Activated naive CD4-positive, alpha-beta T cell treated with anti-CD3 and anti-CD28 coated beads, Interleukin-2, amount 50 U/mL, for 24 hours (primary cell): ENCODE measurements around the gene SPTBN5.

Source experiments
- H3K27ac Mint-ChIP-seq: one replicate; pipeline ENCODE4 v1.8.0; 2021; ENCODE audit warnings: mild to moderate bottlenecking, mixed read lengths
- H3K27me3 Mint-ChIP-seq: one replicate; pipeline ENCODE4 v1.8.0; 2021; ENCODE audit warnings: mixed read lengths
- H3K36me3 Mint-ChIP-seq: one replicate; pipeline ENCODE4 v1.8.0; 2021; ENCODE audit warnings: mixed read lengths
- H3K4me1 Mint-ChIP-seq: one replicate; pipeline ENCODE4 v1.8.0; 2021; ENCODE audit warnings: mixed read lengths
- H3K4me3 Mint-ChIP-seq: one replicate; pipeline ENCODE4 v1.8.0; 2021; ENCODE audit warnings: mild to moderate bottlenecking, mixed read lengths
- H3K9me3 Mint-ChIP-seq: one replicate; pipeline ENCODE4 v1.8.0; 2021; ENCODE audit warnings: mixed read lengths

Gene SPTBN5

DNA sequence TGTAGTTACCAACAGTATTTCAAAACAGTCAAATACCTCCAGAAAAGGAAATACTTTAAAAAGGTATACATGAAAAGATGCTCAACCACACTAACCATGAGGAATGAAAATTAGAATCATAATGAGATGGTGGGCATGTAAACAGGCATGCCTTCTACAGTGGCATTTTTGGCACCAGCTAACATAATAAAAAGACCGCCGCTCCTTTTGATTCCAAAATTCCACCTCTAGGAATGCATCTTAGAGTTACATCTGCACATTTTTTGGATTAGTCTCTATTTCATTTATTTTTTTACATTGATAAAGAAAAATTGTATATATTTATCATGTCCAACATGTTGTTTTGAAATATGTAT lies 37.0 kb upstream of the SPTBN5 start:
- H3K9me3 Mint-ChIP-seq: no peaks in the 10 kb centered on the region
- H3K27ac Mint-ChIP-seq: no peak overlapping the region
- H3K4me3 Mint-ChIP-seq: no peak overlapping the region
- H3K27me3 Mint-ChIP-seq: no peaks in the 10 kb centered on the region
- H3K4me1 Mint-ChIP-seq: peaks cover 57% of the 10 kb centered on the region
- H3K36me3 Mint-ChIP-seq: peaks cover 3% of the 10 kb centered on the region

DNA sequence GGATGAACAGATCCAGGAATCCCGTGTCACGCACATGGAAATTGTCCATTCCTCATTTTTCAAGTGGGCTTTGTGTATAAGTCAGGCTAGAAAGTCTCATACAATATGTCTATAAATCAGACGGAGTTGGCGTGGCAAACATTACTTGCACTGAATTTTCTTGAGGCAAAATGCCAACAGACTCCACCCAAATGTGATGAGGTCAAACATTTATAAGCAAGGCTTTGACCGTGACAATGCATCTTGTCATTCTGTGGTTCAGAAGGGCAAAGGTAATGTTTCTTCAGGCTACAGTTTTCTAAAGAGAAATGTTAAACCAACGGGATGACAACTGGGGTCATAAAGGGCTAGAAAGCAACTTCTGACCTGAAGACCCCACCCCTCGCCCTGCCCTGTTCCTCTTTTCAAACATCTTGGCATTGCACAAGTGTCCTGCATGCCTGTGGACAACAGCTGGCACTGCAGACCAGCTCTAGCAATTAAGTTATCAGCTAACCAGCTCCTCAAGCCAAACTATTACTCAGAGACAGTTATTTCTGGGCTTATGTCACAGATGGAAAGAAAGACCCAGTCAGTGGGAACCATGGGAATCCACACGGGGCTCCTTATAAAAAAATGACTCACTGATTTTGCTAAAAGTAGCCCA lies 36.5 kb upstream of the SPTBN5 start:
- peaks cover 57% of the 10 kb centered on the region for H3K4me1 Mint-ChIP-seq
- peaks cover 3% of the 10 kb centered on the region for H3K36me3 Mint-ChIP-seq
- H3K9me3 Mint-ChIP-seq: no peaks in the 10 kb centered on the region
- no peak overlapping the region for H3K27ac Mint-ChIP-seq
- no peak overlapping the region for H3K4me3 Mint-ChIP-seq
- no peaks in the 10 kb centered on the region for H3K27me3 Mint-ChIP-seq

DNA sequence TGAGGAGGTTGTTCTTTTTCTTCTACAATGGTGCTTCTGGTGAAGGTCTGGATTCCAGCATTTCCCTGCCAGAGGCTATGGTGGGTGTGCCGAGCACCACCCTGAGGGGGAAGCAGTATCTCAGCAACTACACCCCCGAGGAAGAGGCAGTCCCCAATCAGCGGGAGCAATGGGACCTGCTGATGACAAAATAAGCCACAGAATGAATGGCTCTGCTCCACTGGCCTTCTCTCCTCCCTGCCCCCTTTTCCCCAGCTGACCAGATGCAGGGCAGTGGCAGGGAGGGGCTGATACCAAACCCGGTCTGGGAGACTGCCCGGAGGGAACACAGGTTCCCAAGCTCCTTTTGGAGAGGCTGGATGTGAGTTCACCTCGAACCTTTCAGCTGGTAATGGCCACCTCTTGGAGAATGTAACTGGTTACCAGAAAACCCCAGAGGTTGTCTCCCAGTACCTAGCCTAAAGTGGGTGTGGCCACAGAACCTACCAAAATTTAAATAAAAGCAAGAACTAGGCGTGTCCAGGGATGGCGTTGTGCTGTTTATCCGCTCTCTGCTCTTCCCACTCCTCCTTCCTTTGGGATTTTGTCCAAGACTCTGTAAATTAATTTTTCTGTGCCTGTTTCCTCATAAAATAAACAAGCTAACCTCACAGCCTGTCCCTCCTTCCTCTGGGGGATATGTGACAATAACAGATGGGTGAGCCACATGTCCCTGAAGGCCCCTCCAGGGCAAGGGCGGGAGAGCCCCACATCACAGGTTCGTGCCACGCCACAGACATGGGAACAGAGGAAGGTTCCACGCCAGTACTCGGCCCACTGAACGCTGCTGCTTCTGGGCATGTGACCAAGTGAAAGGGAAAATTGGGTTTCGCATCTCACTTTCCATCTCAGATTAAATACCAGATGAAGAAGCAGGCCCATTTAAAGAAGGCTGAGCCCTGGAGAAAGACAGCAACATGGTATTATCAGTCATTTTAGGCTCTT lies 35.1 kb upstream of the SPTBN5 start:
- Mint-ChIP-seq H3K4me3 (no peak overlapping the region), H3K36me3 (peaks cover 3% of the 10 kb centered on the region), H3K9me3 (no peaks in the 10 kb centered on the region), H3K4me1 (peaks cover 45% of the 10 kb centered on the region), H3K27ac (no peak overlapping the region), H3K27me3 (no peaks in the 10 kb centered on the region)

DNA sequence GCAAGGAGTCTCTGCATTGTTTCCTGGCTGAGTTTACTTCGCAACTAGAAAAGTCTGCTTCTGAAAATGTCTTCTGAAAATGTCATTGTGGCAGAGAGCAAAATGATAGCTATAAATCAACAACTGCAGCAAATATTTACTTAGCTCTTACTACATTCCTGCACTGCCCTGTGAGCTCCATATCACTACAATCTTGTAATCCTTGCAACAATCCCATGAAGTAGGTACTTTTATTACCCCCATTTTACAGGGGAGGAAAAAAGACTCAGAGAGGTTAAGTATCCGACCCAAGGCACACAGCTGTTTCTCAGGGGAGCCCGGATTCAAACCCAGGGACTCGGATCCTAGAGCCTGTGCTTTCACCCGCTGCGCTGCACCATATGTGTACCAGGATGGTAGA lies 34.2 kb upstream of the SPTBN5 start:
- H3K27ac Mint-ChIP-seq: no peak overlapping the region
- peaks cover 3% of the 10 kb centered on the region for H3K36me3 Mint-ChIP-seq
- peaks cover 36% of the 10 kb centered on the region for H3K4me1 Mint-ChIP-seq
- H3K4me3 Mint-ChIP-seq: no peak overlapping the region
- H3K27me3 Mint-ChIP-seq: no peaks in the 10 kb centered on the region
- no peaks in the 10 kb centered on the region for H3K9me3 Mint-ChIP-seq

DNA sequence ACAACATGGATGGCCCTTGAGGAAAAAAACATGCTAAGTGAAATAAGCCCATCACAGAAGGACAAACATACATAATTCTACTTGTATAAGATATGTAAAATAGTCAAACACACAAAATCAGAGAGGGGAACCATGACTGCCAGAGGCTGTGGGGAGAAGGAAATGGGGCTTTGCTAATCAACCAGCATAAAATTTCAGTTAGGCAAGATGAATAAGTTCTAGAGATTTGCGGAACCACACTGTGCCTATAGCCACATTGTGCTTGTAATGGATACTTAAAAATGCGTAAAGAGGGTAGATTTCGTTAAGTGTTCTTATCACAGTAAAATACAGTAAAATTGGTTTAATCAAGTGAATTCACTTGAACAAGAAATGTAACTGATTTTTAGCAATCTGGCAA lies 33.7 kb upstream of the SPTBN5 start:
- Mint-ChIP-seq H3K27me3 (no peaks in the 10 kb centered on the region), H3K9me3 (no peaks in the 10 kb centered on the region), H3K4me1 (peaks cover 34% of the 10 kb centered on the region), H3K4me3 (no peak overlapping the region), H3K36me3 (peaks cover 1% of the 10 kb centered on the region), H3K27ac (peak overlapping the region; percentile 0)

DNA sequence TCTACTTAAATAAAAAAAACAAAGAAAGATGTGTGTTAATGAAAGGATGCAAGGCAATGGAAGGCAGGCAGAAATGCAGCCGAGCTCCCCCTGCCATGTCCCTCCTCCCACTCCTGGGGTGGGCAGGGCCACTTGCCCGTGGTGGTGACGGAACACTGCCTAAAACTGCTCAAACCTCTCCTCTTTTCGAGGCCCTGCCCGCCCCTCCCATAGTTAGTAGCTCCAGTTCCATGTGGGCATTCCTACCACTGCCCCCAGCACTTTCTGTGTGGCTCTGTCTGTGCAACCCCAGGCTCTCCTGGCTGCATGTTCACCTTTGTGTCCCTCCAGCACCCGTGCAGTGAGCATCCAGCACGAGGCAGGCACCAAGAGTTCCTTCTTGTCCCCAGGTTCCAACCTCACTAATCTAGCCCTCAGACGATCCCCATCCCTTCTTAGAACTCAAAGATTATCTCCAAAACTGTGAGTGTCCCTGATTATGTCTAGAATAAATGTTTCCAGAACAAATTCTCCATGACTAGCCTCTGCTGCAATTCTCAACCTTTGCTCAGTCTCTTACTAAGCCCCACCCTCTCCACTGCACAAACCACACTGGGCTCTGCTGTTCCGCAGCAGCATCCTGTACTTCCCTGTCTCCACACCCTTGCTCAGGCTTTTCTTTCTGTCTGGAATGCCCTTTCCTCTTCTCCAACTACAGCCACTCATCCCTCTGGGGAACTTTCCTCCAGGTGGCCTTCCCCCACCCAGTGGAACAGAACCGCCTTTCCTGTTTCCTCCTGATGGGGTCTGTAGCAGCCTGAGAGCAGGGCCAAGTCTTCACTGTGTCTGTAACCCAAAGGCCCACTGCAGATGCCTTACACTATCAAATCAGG lies 32.6 kb upstream of the SPTBN5 start:
- peak overlapping the region; percentile 85 for H3K27ac Mint-ChIP-seq
- peak overlapping the region; percentile 62 for H3K4me3 Mint-ChIP-seq
- no peaks in the 10 kb centered on the region for H3K27me3 Mint-ChIP-seq
- H3K9me3 Mint-ChIP-seq: no peaks in the 10 kb centered on the region
- peaks cover 34% of the 10 kb centered on the region for H3K4me1 Mint-ChIP-seq
- peaks cover 1% of the 10 kb centered on the region for H3K36me3 Mint-ChIP-seq

DNA sequence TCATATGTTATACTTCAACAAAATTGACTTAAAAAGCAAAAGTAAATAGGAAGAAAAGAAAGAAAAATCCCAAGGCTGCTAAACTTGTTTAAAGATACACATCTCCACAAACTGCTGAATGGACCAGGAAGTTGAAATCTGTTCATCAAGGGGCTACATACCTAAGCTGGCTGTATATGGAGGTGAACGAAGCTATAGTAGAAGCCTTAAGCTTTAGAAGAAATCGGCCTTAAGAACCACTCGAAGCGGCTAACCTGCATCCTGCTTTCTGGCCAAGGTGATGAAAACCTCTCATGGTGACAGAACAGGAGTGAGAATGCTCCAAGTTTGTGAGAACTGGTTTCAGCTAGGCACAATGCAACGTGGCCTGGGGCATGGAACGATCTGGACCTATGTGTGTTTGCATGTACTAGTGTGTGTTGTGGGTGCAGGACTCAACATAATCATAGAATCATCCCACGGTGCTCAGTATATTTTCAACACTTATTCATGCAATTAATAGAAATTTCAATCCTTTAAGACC lies 31.3 kb upstream of the SPTBN5 start:
- H3K4me1 Mint-ChIP-seq: peaks cover 34% of the 10 kb centered on the region
- H3K4me3 Mint-ChIP-seq: no peak overlapping the region
- H3K9me3 Mint-ChIP-seq: no peaks in the 10 kb centered on the region
- H3K27ac Mint-ChIP-seq: peak overlapping the region; percentile 70
- peaks cover 1% of the 10 kb centered on the region for H3K36me3 Mint-ChIP-seq
- no peaks in the 10 kb centered on the region for H3K27me3 Mint-ChIP-seq

DNA sequence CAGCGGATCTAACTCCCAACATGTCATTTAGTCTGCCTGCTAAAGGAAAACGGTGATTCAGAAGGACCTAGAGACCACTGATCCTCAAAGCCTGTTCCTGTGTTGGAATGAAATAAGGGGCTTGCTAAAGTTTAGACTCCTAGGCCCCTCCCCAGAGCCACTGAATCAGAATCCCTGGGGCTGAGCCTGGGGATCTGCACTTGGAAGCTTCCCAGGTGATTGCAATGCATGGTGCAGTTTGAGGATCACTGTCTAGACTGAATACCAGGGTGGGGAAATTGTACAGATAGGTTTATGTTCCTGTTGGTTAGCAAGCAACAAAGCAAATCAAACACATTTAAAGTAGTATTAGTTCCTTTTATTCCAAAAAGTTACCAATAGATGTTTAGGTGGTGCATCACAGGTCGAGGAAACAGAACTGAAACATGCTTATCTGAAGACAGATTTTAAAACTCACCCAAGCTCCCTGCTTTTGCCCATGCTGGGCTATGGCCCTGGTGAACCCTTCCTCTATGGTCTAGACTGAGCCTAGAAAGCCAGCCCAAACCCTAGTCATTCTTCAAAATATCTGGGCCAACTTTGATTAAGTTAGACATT lies 29.6 kb upstream of the SPTBN5 start:
- peaks cover 23% of the 10 kb centered on the region for H3K4me1 Mint-ChIP-seq
- no peak overlapping the region for H3K4me3 Mint-ChIP-seq
- no peak overlapping the region for H3K27ac Mint-ChIP-seq
- no peaks in the 10 kb centered on the region for H3K27me3 Mint-ChIP-seq
- H3K9me3 Mint-ChIP-seq: no peaks in the 10 kb centered on the region
- peaks cover 3% of the 10 kb centered on the region for H3K36me3 Mint-ChIP-seq

DNA sequence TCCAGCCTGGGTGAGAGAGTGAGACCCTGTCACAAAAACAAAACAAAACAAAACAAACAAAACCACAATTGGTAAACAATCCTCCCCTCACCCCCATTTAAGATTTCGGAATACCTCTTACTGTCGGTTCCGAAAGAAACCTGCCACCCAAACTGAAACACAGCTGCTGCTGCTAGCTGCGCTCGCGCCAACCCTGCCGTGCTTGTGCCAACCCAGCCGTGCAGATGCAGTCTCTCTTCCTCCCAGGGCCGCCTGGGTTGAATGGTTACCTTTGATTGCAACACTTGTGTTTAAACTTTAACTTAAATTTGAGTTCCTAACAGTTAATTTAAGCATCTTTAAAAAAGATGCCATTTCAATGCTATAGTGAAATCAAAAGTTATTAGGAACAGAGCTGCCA lies 28.5 kb upstream of the SPTBN5 start:
- no peak overlapping the region for H3K27ac Mint-ChIP-seq
- no peak overlapping the region for H3K4me3 Mint-ChIP-seq
- H3K9me3 Mint-ChIP-seq: no peaks in the 10 kb centered on the region
- no peaks in the 10 kb centered on the region for H3K27me3 Mint-ChIP-seq
- H3K4me1 Mint-ChIP-seq: peaks cover 21% of the 10 kb centered on the region
- H3K36me3 Mint-ChIP-seq: peaks cover 3% of the 10 kb centered on the region

DNA sequence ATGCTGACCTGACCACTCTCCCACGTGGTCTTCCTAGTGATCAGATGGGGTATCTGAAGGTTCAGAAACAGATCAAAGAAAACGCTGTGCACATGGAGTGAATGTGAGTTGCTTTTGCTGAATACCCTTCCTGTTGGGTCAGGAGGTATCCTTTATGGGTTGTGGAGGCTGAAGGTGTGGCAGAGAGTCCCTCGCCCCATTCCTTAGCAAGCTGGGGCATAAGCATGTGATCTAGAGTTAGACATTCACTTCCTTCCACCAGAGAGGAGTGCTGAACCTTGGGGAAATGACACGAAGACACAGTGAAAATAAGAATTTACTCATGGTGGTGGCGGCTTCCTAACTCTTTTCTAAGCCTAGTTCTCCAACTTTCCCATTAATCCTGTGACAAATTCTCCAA lies 27.8 kb upstream of the SPTBN5 start:
- H3K27ac Mint-ChIP-seq: no peak overlapping the region
- H3K4me3 Mint-ChIP-seq: no peak overlapping the region
- H3K4me1 Mint-ChIP-seq: peaks cover 14% of the 10 kb centered on the region
- H3K9me3 Mint-ChIP-seq: no peaks in the 10 kb centered on the region
- peaks cover 3% of the 10 kb centered on the region for H3K36me3 Mint-ChIP-seq
- H3K27me3 Mint-ChIP-seq: no peaks in the 10 kb centered on the region

DNA sequence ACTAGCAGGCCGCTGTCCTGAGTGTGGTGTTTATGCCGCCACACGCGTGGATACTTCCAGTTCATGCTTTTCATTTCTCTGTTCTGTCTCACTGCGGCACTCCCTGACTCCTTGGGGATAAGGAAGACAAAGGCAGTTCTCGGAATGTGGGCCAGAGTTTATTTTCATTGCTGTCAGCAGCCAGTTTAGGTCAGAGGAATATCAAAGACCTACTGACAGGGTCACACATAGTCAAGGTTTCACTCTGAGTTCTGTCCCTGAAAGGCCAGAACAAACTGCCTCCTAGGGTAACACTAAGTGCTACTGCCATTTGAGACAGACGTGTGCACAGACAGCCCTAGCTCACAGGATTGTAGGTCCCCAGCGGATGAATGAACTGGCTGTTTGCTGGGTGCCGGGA lies 27.3 kb upstream of the SPTBN5 start:
- Mint-ChIP-seq H3K27ac (no peak overlapping the region), H3K9me3 (no peaks in the 10 kb centered on the region), H3K4me3 (no peak overlapping the region), H3K27me3 (no peaks in the 10 kb centered on the region), H3K36me3 (peaks cover 6% of the 10 kb centered on the region), H3K4me1 (peaks cover 9% of the 10 kb centered on the region)

DNA sequence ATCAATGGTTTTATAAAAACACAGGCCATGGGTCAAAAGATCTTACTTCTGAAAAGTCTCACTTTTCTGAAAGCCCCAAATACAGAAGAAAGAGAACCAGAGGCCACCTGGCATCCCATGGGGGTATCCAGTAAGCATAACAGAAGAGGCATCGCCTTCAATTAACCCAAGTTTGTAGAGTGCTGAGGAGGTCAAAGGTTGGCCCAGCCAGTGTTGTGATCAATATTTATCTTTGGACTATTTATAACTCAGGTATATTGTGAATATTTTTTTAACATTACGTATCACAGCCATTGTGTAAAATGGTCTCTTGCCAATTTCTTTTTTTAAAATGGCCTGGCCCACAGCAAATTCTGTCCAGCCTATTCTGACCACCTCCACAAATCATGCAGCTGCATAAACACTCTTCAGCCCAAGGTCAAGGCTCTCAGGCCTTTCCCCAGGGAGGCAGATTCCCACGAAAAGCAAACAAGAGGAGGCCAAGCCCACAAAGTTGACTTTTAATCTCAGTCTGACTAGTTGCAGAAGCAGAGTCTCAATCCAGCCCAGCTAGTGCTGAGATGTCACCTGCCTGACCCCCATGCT lies 26.2 kb upstream of the SPTBN5 start:
- no peak overlapping the region for H3K27ac Mint-ChIP-seq
- no peaks in the 10 kb centered on the region for H3K27me3 Mint-ChIP-seq
- no peak overlapping the region for H3K4me3 Mint-ChIP-seq
- H3K4me1 Mint-ChIP-seq: no peaks in the 10 kb centered on the region
- H3K36me3 Mint-ChIP-seq: peaks cover 6% of the 10 kb centered on the region
- no peaks in the 10 kb centered on the region for H3K9me3 Mint-ChIP-seq

DNA sequence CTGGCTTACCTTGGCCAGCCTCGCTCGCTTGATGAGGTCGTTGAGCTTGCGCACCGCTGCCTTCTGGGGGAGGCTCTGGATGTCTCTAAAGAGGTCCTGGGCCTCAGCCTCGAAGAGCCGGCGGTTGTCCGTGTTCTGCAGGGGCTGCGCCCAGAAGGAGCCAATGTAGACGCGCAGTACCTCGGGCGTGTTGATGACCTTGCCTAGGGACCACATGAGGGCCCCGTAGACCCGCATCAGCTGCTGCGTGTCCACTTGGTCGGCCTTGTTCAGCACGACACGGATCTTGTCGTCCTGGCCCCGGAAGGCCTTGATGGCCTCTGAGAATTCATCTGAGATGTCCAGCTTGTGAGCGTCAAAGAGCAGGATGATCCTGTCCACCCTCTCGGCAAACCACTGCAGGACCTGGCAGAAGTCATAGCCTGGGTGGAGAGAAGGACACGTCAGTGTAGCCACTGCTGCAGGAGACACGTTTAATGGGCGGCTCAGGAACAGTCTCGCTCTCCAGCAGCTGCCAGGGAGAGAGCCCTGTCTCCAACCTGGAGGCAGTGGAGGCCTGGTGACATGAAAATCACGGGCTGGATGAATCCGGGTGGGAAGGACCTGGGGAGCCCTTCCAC lies 25.5 kb upstream of the SPTBN5 start:
- H3K27me3 Mint-ChIP-seq: no peaks in the 10 kb centered on the region
- no peak overlapping the region for H3K4me3 Mint-ChIP-seq
- H3K9me3 Mint-ChIP-seq: no peaks in the 10 kb centered on the region
- no peak overlapping the region for H3K27ac Mint-ChIP-seq
- H3K4me1 Mint-ChIP-seq: no peaks in the 10 kb centered on the region
- H3K36me3 Mint-ChIP-seq: peaks cover 6% of the 10 kb centered on the region

DNA sequence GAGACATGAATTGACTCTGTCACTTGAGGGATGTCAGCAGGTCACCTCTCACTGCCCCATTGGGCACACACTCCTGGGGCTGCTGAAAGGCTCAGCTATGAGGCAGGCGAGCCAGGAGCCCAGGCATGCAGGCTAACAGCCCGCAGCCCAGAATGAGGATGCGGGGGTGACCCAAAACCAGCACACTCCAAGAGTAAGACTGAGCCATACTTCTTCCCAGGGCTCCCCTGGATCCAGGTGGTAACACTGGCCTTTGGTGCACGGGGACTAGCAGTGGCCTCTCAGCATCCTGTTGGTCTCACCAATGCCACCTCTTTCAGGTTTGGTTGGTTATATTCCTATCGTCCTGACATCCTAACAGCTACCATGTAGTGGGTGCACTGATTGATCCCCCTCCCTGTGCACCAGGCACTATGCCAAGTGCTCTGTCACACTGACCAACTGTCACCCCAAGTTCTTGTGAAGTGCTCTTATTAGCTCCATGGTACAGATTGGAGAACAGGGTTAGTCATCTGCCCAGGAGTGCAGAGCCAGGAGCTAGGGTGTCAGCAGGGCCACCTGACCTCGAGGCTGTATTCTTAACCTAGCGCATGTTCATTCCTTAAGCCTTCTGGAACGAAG lies 24.8 kb upstream of the SPTBN5 start:
- H3K4me3 Mint-ChIP-seq: no peak overlapping the region
- H3K27ac Mint-ChIP-seq: no peak overlapping the region
- H3K27me3 Mint-ChIP-seq: no peaks in the 10 kb centered on the region
- H3K9me3 Mint-ChIP-seq: no peaks in the 10 kb centered on the region
- no peaks in the 10 kb centered on the region for H3K4me1 Mint-ChIP-seq
- H3K36me3 Mint-ChIP-seq: peaks cover 6% of the 10 kb centered on the region
